Heart left ventricle (tissue), 13 donors: ENCODE measurements around the gene WNK2.

ENCODE experiments used
- CTCF ChIP-seq, 12 donors: fragments of 200-600 bp; sonication (generic) in 4 of 12; IDR thresholded peaks; one replicate each; pipeline versions ENCODE4 v1.5.0 to v1.8.0; 2018 to 2022; ENCODE audit warnings: antibody characterized with exemption in 12 of 12, mild to moderate bottlenecking in 5 of 12
- POLR2A ChIP-seq, 2 donors: fragments of 450-650 bp; IDR thresholded peaks; one replicate each; pipeline ENCODE4 v1.6.1; 2017; ENCODE audit warnings: antibody characterized with exemption in 2 of 2, mild to moderate bottlenecking in 2 of 2, moderate library complexity in 2 of 2
- donor health status: ischemic (EF 13 %, LVEDD 7.1; RV severe dilation, severe dysfunction).
- donor health status: DM: no; HTN: yes; CAD: no.
- donor health status: DM: no; HTN: no; CAD: no.
- donor health status: ischemic (EF 25% LVEDD 6.9; RV normal size, moderate dysfunction).
- donor health status: ischemic (EF 25% LVEDD 5.7; RV mildly dilated, moderate dysfunction).
- donor health status: ischemic (EF 35%, LVEDD 5.7; RV mildly dilated, moderate dysfunction).
- donor health status: nonischemic (EF 11% LVEDD 7.7; RV severe dilation, severe dysfunction).
- donor health status: DM: yes; HTN: yes; CAD: no.
- donor health status: PGD.
- donor health status: ischemic (EF 29% LVEDD 5.4; RV normal size, mild dysfunction).
- donor health status: nonischemic (EF 23%, LVEDD 6.1; RV moderate dilation, normal function).

- TF ChIP-seq CTCF (IDR thresholded peaks at IDR 0.05) (no peak), POLR2A (IDR thresholded peaks at IDR 0.05) (no peak)
These were observed 121.6 kb downstream of the WNK2 start for GRCh38 chr9:93305497-93306020.
